GM18870 (cell line): Measurements from ENCODE around the gene TKT.
"Not testable (repeated sequence)": the region's sequence is repeated elsewhere in the genome, so short reads cannot be mapped to it uniquely, and the experiment has no call there.

Experiments
- ATAC-seq: cut with Tn5 transposase; IDR thresholded peaks from one replicate; pipeline ENCODE4 v1.9.1; 2021; ENCODE audit warnings: moderate library complexity; ENCODE audit not compliant: unreplicated experiment

Gene TKT, protein sequence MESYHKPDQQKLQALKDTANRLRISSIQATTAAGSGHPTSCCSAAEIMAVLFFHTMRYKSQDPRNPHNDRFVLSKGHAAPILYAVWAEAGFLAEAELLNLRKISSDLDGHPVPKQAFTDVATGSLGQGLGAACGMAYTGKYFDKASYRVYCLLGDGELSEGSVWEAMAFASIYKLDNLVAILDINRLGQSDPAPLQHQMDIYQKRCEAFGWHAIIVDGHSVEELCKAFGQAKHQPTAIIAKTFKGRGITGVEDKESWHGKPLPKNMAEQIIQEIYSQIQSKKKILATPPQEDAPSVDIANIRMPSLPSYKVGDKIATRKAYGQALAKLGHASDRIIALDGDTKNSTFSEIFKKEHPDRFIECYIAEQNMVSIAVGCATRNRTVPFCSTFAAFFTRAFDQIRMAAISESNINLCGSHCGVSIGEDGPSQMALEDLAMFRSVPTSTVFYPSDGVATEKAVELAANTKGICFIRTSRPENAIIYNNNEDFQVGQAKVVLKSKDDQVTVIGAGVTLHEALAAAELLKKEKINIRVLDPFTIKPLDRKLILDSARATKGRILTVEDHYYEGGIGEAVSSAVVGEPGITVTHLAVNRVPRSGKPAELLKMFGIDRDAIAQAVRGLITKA

GRCh38 chr3:53255775-53256703 is at the start of gene TKT:
TSS of gene TKT (minus strand) at chr3:53256022. CDS start at chr3:53255942, 80 bp downstream.
- no peak for ATAC-seq

DNA sequence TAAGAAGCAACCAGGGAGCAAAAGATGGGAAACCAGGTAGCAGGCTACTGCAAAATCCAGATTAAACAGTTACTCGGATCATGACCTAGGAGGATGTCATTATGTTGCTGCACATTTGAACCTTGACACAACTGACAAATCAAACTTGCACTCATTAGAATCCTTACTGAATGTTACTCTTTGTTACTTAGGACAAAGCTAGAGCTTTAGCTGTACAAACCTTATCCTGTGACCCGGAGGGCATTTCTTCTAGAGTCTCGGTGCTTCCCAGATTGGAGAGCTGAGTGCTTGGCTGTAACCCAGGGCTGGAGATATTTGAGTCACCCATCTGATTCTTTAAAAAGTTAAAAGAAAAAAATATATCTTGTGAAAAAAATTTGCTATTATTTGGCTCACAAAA is 48.1 kb upstream of the TKT start:
- no peak for ATAC-seq

DNA sequence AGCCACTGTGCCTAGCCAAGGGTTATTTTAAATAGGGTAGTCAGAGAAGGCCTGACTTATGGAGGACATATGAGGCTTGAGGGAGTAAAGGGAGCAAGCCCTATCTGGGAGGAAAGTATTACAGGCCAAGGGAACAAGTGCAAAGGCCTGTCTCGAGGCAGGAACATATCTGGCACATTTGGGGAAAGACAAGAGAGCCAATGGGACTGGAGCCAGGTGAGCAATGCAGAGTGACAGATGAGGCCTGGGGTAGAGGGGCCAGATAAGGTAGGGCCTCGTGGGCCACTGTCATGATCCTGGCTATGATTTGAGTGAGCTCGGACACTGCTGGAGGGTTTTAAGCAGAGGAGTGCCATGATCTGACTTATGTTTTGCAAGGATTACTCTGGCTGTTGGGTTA is 47.7 kb upstream of the TKT start:
- no peak for ATAC-seq

- ATAC-seq: no peak
Measured at GRCh38 chr3:53300826-53301225, 45.0 kb upstream of the TKT start.

GRCh38 chr3:53299611-53300023 is 43.8 kb upstream of the TKT start:
- not testable (repeated sequence) for ATAC-seq

DNA sequence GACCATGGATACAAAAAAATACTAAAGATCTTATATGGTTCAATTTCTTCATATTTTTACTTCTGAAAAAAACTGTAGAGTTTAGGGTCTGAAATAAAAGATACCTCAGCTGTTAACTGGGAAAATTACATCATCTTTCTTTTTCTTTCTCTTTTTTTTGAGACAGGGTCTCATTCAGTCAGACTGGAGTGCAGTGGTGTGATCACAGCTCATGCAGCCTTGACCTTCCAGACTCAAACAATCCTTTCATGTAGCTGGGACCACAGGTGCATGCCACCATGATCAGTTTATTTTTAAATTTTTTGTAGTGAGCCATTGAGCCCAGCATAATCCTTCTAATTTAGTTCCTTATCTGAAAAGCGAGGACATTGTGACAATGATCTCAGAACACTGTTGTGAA is 39.6 kb upstream of the TKT start:
- ATAC-seq: no peak

GRCh38 chr3:53293867-53294266 is 38.0 kb upstream of the TKT start:
- no peak for ATAC-seq

- no peak for ATAC-seq
Measured at GRCh38 chr3:53288214-53288613, 32.4 kb upstream of the TKT start.

DNA sequence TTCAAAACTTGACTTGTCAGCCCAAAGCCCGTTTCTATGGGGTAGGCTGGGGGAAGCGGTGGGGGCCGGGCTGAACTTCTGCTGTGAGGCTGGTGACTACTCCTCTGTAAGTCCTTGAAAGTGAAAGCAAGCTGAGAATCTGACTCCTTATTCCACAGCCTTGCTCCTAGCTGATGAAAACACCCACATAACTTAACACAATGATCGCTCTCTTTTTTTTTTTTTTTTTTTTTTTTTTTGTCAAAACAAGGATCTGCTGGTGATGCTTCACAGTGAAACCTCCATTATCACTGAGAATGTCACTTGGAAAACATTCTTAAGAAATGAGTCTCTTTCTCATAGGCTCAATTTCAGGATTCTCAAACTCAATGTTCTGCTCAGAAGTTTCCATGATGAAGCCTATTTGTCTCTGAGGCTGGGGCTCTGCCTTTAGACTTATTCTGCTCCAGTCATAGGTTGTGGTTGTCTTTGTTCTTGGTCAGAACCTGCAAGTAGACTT is 31.4 kb upstream of the TKT start:
- no peak for ATAC-seq

GRCh38 chr3:53286727-53287126 is 30.9 kb upstream of the TKT start:
- no peak for ATAC-seq

DNA sequence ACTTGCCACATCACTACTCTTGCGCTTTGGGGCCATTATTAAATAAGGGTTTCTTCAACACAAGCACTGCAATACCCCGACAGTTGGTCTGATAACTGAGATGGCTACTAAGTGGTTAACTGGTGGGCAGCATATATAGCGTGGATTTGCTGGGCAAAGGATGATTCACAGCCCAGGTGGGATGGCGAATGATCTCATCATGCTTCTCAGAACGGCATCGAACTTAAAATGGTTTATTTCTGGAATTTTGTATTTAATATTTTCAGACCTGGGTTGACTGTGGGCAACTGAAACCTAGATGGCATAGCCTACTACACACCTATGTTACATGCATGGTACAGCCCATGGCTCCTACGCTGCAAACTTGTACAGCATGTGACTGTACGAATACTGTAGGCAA is 26.8 kb upstream of the TKT start:
- no peak for ATAC-seq

- ATAC-seq: no peak
Measured at GRCh38 chr3:53278667-53279066, 22.8 kb upstream of the TKT start.

GRCh38 chr3:53274938-53275605 is 19.2 kb upstream of the TKT start:
- no peak for ATAC-seq

DNA sequence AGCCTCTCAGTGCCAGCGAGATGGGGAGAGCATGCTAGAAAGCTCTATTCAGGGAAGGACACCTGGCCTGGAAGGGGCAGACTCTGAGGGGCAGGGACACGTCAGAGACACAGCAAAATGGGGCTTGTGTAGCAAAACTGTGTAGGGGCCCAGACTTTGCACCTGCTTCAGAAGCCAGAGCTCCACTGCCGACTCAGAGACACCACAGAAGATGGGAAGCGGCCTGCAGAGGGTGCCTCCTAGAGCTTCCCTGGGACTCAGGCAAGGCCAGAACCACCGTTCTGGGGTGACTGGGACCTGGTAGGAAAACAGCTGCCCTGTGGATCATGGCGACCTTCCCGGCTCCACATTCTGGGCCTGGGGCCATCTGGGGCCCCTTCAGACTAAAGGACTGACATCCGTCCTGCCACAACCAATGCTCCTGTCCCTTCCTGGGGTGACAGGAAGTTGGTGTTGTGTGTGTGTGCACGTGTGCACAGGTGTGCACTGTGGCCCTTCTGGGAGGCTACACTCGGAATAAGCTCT is 17.4 kb upstream of the TKT start:
- no peak for ATAC-seq

GRCh38 chr3:53269888-53270880 is 14.4 kb upstream of the TKT start:
- no peak for ATAC-seq

DNA sequence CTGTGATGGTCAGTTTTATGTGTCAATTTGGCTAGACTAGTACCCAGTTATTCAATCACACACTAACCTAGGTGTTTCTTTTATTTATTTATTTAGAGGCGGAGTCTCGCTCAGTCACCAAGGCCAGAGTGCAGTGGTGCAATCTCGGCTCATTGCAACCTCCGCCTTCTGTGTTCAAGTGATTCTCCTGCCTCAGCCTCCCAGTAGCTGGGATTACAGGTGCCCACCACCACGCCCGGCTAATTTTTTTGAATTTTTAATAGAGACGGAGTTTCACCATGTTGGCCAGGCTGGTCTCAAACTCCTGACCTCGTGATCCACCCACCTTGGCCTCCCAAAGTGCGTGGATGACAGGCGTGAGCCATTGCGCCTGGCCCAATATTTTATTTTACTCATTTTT is 13.4 kb upstream of the TKT start:
- ATAC-seq: not testable (repeated sequence)

- ATAC-seq: no peak
Measured at GRCh38 chr3:53267766-53268165, 11.9 kb upstream of the TKT start.

- ATAC-seq: no peak
Measured at GRCh38 chr3:53264718-53265117, 8.9 kb upstream of the TKT start.

DNA sequence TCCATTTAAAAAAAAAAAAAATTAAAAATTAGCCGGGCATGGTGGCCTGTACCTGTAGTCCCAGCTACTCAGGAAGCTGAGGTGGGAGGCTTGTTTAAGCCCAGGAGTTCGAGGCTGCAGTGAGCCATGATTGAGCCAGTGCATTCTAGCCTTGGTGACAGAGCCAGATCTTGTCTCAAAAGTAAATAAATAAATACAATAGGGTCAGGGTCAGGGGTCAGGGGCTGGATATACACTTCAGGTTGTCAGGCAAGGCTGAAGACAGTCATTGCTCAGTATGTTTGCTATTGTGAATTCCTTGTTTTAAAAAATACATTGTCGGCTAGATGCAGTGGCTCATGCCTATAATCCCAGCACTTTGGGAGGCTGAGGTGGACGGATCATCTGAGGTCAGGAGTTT is 8.1 kb upstream of the TKT start:
- no peak for ATAC-seq
